K562 (cell line): ENCODE results near the gene LGALS7.

ENCODE experiments used
- CREB1 ChIP-seq, 2 experiments: sonication (generic) in 1 of 2; formaldehyde crosslinking in 1 of 2; IDR thresholded peaks; 2 replicates each; pipeline versions ENCODE4 v1.6.1 to v1.8.0; 2012 to 2022; ENCODE audit warnings: inconsistent platforms in 1 of 2, mild to moderate bottlenecking in 1 of 2, missing genetic modification reagents in 1 of 2, moderate library complexity in 1 of 2
- EP300 ChIP-seq: IDR thresholded peaks from 2 replicates; pipeline ENCODE4 v1.6.1; 2012; ENCODE audit warnings: low read length, improper control_type of control experiment
- JUN ChIP-seq, 2 experiments: sonication (generic) in 1 of 2; formaldehyde crosslinking in 1 of 2; IDR thresholded peaks; 2 replicates each; pipeline versions ENCODE4 v1.6.1 to v1.8.0; 2012 to 2022; ENCODE audit warnings: borderline replicate concordance in 2 of 2, mild to moderate bottlenecking in 2 of 2, improper control_type of control experiment in 1 of 2, low read depth in 1 of 2, low read length in 1 of 2, missing genetic modification reagents in 1 of 2

GRCh38 chr19:38736036-38736412 lies 37.3 kb downstream of the LGALS7 start:
- TF ChIP-seq JUN (IDR thresholded peaks at IDR 0.05; ENCODE audit: borderline replicate concordance, low read depth, low read length) (no peak), JUN (CRISPR knock-in tag; IDR thresholded peaks at IDR 0.05; ENCODE audit: borderline replicate concordance) (no peak), EP300 (no peak), CREB1 (IDR thresholded peaks at IDR 0.05) (peak; percentile 28; the same call in 1 of the 2 replicates), CREB1 (CRISPR knock-in tag; IDR thresholded peaks at IDR 0.05) (no peak)
